Gastroesophageal sphincter (tissue), 3 donors: ENCODE data around the gene WDR59.

Experiments
- EP300 ChIP-seq: sonication (generic); formaldehyde crosslinking; IDR thresholded peaks from one replicate; pipeline ENCODE4 v1.6.1; 2017; ENCODE audit warnings: antibody characterized with exemption, mild to moderate bottlenecking
- POLR2A ChIP-seq, 2 donors: fragments of 450-650 bp; IDR thresholded peaks; one replicate each; pipeline ENCODE4 v1.6.1; 2017; ENCODE audit warnings: antibody characterized with exemption in 2 of 2, mild to moderate bottlenecking in 2 of 2, moderate library complexity in 1 of 2
- TF ChIP-seq, protein P1 (sequence below), 4 experiments: fragments of 200-600 bp in 2 of 4; fragments of 450-650 bp in 2 of 4; sonication (generic) in 1 of 4; IDR thresholded peaks; one replicate each; pipeline ENCODE4 v1.5.1; 2017 to 2019; ENCODE audit warnings: antibody characterized with exemption in 4 of 4, mild to moderate bottlenecking in 2 of 4, moderate library complexity in 2 of 4

DNA sequence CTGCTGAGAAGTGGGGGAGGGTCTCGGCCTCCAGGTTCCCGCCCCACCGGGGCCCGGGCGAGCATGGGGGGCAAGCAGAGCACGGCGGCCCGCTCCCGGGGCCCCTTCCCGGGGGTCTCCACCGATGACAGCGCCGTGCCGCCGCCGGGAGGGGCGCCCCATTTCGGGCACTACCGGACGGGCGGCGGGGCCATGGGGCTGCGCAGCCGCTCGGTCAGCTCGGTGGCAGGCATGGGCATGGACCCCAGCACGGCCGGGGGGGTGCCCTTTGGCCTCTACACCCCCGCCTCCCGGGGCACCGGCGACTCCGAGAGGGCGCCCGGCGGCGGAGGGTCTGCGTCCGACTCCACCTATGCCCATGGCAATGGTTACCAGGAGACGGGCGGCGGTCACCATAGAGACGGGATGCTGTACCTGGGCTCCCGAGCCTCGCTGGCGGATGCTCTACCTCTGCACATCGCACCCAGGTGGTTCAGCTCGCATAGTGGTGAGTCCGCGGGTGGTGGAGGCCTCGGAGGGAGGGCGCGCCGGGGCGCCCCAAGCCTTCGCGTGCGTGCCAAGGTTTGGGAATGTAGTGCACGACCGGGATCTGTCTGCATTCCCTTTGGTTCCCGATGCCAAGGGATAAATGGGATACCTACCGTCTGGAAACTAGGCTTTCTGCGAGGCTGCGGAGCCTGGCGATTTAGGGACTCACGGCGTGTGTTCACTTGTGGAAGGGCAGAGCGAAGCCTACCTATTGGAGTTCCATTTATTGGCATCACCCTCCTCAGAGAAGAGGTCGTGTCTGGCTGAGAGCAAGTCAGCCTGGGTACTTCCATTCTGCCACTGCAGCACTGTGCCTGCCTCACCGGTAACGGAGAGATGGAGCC is 14.9 kb upstream of the WDR59 start:
- TF ChIP-seq POLR2A (IDR thresholded peaks at IDR 0.05) (no peak), EP300 (no peak)
- TF ChIP-seq, protein P1, sequence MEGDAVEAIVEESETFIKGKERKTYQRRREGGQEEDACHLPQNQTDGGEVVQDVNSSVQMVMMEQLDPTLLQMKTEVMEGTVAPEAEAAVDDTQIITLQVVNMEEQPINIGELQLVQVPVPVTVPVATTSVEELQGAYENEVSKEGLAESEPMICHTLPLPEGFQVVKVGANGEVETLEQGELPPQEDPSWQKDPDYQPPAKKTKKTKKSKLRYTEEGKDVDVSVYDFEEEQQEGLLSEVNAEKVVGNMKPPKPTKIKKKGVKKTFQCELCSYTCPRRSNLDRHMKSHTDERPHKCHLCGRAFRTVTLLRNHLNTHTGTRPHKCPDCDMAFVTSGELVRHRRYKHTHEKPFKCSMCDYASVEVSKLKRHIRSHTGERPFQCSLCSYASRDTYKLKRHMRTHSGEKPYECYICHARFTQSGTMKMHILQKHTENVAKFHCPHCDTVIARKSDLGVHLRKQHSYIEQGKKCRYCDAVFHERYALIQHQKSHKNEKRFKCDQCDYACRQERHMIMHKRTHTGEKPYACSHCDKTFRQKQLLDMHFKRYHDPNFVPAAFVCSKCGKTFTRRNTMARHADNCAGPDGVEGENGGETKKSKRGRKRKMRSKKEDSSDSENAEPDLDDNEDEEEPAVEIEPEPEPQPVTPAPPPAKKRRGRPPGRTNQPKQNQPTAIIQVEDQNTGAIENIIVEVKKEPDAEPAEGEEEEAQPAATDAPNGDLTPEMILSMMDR (IDR thresholded peaks at IDR 0.05): peak in 1 of 4 experiments; percentile 13
